NCI-H1930 (cell line): ENCODE results near the gene MCL1.
A peak's percentile ranks its signal among the peaks of the same experiment; 100 is the strongest.
"Not testable (repeated sequence)": the region's sequence is repeated elsewhere in the genome, so short reads cannot be mapped to it uniquely, and the experiment has no call there.

Experiments
- DNase-seq, 2 experiments: peaks; one replicate each; lab custom pipeline; 2025; lab: John Stamatoyannopoulos, UW

Gene MCL1

DNA sequence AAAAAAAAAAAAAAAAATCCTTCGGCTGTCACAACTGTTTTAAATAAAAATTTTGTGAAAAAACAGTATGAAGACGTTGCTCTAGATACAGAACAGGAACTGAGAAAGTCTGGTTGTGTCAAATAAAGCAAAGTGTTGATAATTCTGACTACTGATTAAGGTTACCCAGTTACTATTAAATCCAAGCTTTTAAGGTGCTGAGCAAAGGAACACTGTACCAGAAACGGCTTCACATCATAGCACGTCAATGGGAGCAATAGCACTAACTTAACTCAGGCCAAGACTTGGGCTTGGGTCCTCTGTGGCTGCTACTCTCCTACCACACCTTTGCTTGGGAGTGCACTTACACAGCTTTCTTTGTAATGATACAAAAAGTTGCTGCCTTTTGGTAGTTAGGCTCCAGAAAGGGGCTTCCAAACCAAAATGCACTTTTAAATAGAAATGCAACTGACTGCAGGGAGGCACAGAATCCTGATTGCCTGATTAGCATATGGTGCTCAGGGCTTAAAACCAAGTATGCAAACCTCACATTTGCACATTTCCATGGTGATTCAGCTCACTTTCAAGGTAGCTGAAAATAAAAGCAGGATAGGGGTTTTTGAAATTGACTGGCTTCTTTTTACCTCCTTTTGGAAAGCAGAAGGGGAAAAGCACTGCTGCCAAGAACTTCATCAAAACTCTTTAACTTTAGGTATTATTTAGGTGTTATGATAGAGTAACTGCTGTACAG is 6.3 kb downstream of the MCL1 start:
- DNase-seq, result no peak

DNA sequence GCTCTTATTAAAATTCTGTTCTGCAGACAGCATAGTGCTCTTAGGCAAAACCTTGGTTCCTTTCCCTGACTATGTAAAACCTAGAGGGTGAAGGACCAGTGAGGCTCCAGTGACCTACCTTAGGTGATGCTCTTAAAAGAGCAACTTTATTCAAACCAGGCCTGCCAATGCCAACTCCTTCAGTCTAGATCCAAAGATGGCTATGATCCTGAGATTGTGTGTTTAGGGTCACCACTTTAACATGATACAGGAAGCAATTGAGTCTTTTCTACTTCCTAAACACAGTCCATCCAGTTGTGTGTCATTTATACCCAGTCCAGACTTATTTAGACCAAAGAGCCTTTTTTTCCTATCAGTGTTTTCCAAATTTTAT is 10.8 kb downstream of the MCL1 start:
- no peak for DNase-seq

GRCh38 chr1:150567717-150568593 is 11.5 kb downstream of the MCL1 start:
- DNase-seq, result no peak

- DNase-seq, result no peak
These were observed 12.1 kb downstream of the MCL1 start for GRCh38 chr1:150567341-150567716.

DNA sequence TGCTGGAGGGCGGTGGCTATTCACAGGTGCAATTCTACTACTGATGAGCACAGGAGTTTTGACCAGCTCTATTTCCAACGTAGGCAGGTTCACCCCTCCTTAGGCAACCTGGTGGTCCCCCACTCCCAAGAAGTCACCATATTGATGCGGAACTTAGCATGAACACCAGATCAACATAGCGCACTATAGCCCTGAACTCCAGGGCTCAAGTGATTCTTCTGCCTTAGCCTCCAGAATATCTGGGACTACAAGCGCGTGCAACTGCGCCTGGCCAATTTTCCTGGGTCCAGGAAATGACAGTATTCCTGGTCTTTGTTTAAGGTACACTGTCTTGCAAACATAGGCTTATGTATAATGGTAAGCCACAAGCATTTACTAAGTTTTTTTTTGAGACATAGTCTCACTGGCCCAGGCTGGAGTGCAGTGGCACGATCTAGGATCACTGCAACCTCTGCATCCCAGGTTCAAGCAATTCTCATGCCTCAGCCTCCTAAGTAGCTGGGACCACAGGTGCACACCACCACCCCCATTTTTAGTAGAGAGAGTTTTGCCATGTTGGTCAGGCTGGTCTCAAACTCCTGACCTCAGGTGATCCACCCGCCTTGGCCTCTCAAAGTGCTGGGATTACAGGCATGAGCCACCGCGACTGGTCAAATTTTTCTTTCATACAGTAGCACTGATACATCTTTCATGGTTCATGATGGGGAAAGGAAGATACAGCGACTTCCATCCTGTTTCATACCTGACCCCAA is 12.6 kb downstream of the MCL1 start:
- DNase-seq, result no peak

DNA sequence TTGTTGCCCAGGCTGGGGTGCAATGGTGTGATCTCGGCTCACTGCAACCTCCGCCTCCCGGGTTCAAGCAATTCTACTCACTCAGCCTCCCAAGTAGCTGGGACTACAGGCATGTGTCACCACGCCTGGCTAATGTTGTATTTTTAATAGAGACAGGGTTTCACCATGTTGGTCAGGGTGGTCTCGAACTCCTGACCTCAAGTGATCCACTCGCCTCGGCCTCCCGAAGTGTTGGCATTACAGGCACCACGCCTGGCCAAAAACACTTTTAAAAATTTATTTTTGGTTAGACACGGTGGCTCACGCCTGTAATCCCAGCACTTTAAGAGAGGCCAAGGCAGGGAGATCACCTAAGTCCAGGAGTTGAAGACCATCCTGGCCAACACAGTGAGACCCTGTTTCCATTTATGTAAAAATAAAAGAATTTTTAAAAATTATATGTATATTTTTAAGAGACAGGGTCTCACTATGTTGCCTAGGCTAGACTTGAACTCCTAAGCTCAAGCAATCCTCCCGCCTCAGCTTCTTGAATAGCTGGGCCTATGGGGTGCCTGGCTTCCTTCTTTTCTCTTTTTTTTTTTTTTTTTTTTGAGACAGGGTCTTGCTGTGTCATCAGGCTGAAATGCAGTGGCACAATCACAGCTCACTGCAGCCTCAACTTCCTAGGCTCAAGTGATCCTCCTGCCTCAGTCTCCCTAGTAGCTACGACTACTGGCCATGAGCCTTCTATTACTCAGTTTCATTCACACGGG is 14.0 kb downstream of the MCL1 start:
- DNase-seq, result not testable (repeated sequence)

- no peak for DNase-seq
These were observed 15.1 kb downstream of the MCL1 start for GRCh38 chr1:150564051-150564991.

- no peak for DNase-seq
These were observed 15.9 kb downstream of the MCL1 start for GRCh38 chr1:150563340-150564038.

GRCh38 chr1:150562446-150563339 is 16.7 kb downstream of the MCL1 start:
- DNase-seq, result no peak

- no peak for DNase-seq
These were observed 17.4 kb downstream of the MCL1 start for GRCh38 chr1:150561974-150562445.

DNA sequence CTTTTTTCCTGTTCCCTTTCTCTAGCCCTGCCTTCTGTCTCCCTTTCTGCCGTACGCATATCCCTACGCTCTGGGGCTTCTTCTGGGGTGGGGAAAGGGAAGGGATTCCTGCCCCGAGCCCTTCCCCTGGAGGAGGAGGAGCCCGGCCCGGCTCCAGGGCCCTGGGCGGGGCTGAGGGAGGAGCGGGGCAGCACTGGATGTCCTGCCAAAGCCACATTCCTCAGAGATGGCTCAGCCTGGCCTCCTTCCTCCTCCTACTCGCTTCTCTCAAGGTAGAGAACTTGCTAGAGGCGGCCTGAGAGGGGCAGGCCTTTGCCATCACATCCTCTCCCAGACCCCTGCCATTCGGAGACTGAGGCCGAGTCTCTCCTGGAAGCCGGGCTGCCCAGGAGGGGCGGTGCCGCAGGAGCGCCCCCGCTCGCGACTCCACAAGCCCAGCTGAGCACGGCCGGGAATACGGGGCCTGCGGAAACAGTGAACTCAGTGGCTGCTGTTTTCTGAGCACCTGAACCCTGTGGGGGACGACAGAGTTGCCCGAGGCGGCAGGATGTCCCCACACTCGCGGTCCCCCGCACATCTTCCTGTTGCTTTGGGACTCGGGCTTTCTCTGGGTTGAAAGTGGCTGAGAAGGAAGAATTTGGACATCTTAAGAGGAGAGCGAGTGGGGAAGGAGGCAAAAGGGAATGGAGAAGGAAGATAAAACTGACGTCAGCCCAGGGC is 18.0 kb downstream of the MCL1 start:
- DNase-seq, result no peak

DNA sequence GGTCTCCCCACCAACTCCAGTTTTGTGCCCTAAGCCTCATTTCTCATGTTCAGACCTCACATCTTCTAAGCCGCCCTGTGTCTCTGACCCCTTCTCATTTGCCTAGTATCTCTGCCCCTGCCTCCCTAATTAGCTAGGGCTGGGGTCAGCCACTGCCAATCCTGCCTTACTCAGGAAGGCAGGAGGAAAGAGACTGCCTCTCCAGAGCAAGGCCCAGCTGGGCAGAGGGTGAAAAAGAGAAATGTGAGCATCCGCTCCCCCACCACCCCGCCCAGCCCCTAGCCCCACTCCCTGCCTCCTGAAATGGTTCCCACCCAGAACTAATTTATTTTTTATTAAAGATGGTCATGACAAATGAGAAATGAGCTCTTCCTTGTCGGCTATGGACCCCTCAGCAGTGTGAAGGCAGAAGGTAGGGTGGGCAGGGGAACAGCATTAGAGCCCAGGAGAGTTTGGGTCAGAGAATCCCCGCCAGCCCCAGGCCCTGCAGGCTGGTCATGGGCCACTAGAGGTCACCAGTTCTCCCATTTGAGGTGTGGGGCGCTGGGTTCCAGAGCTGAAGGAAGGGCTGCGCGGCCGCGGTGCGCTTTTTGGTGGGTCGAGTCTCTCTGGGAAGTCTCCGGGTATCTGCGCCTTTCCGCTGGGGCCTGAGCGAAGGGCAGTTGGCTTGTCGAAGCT is 18.7 kb downstream of the MCL1 start:
- DNase-seq, result no peak

GRCh38 chr1:150560011-150560438 is 19.4 kb downstream of the MCL1 start:
- peak; percentile 40 to 49 for DNase-seq

GRCh38 chr1:150559656-150560010 is 19.8 kb downstream of the MCL1 start:
- DNase-seq, result no peak

- no peak for DNase-seq
These were observed 20.4 kb downstream of the MCL1 start for GRCh38 chr1:150558761-150559655.

DNA sequence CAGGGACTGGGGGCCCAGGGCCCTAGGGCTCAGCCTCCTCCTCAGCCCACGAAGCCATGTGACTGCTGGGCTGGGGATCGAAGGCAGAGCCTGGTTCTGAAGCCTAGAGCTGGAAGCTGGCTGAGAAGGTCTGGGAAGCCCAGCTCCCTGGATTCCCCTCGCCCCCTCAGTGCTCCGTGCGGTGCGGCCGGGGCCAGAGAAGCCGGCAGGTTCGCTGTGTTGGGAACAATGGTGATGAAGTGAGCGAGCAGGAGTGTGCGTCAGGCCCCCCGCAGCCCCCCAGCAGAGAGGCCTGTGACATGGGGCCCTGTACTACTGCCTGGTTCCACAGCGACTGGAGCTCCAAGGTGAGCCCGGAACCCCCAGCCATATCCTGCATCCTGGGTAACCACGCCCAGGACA is 21.1 kb downstream of the MCL1 start:
- DNase-seq, result no peak

DNA sequence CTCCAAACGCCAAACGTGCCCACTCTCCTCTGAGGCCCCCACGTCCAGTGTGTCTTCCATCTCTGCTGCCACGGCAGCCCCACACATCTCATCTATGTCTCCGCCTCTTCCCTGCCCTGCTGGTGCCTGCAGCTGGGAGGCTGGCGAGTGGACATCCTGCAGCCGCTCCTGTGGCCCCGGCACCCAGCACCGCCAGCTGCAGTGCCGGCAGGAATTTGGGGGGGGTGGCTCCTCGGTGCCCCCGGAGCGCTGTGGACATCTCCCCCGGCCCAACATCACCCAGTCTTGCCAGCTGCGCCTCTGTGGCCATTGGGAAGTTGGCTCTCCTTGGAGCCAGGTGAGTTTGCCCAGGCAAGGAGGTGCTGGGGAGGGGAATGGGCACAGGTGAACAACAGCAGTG is 21.6 kb downstream of the MCL1 start:
- no peak for DNase-seq
